Measurements from ENCODE around the gene DEF6.

The DEF6 gene, protein sequence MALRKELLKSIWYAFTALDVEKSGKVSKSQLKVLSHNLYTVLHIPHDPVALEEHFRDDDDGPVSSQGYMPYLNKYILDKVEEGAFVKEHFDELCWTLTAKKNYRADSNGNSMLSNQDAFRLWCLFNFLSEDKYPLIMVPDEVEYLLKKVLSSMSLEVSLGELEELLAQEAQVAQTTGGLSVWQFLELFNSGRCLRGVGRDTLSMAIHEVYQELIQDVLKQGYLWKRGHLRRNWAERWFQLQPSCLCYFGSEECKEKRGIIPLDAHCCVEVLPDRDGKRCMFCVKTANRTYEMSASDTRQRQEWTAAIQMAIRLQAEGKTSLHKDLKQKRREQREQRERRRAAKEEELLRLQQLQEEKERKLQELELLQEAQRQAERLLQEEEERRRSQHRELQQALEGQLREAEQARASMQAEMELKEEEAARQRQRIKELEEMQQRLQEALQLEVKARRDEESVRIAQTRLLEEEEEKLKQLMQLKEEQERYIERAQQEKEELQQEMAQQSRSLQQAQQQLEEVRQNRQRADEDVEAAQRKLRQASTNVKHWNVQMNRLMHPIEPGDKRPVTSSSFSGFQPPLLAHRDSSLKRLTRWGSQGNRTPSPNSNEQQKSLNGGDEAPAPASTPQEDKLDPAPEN

DNA sequence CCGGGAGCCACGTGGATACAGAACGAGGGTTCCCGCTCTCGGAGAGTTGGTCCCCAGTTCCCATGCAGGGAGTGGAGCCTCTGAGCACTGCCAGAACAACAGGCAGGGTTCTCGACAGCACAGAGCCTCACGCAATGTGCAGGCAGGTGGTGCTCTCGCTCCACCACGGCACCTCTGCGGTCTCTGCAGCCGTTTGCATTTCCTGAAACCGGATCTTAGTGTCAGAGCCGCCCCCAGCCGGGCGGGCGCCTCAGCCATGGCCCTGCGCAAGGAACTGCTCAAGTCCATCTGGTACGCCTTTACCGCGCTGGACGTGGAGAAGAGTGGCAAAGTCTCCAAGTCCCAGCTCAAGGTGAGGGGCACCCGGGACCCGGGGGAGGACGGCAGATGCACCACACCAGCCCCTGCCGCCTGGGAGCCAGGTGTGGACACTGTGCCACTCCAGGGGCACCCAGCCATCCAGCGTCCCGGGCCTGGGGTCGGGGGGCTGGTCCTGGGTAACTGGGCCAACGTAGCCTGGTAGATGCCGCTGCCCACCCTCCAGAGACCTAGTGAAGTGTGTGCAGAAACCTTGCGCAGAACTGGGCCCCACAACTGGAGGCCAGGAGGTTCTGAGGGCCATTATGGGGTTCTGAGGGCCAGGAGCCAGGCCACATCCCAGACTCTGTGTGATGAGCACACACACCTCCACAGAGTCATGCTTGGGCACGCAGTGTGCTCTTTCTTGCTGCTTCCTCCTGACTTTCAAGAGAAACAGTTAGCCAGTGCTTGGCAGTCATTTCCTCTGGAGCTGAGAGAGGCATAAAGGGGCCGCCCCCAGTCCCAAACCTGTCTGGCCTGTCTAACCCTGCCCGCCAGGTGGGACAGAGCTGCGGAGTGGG, at the start of gene DEF6:
TSS of gene DEF6 (plus strand) at position 218 of the 881 bp plus-strand sequence. CDS start at position 257, 39 bp downstream.
- in situ Hi-C loops (cut with MboI; ENCODE audit: low sequenced_read_pairs): loop anchor here (25.0 kb wide), 1 partner anchor 439 kb away; the partner anchor contains the start of gene ARMC12

DNA sequence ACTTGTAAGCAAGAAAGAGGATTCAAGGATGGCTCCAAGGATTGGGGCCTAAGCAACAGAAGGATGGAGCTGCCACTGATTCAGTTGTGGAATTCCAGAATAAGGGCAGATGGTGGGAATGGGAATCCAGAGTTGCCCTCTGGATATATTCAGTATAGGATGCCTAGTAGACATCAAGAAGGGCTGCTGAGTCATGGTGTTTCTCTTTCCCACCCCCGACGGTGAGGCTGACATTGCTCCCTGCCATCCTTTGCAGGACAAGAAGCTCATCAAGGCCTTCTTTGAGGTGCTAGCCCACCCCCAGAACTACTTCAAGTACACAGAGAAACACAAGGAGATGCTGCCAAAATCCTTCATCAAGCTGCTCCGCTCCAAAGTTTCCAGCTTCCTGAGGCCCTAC, 49.3 kb upstream of the DEF6 start:
- in situ Hi-C loops (cut with MboI; ENCODE audit: low sequenced_read_pairs): loop anchor here (25.0 kb wide), 1 partner anchor 261 kb away; no protein-coding TSS in a partner anchor

DNA sequence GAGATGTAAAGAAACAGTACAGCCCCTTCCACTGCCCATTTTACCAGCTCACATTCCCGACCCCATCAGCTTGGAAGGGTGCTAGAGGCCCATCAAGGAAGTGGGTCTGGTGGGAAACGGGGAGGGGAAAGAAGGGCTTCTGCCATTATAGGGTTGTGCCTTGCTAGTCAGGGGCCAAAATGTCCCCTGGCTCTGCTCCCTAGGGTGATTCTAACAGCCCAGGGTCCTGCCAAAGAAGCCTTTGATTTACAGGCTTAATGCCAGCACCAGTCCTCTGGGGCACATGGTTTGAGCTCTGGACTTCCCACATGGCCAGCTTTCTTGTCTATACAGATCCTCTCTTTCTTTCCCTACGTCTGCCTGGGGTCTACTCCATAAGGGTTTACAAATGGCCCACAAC, 48.7 kb upstream of the DEF6 start:
- in situ Hi-C loops (cut with MboI; ENCODE audit: low sequenced_read_pairs): loop anchor here (25.0 kb wide), 1 partner anchor 262 kb away; no protein-coding TSS in a partner anchor

DNA sequence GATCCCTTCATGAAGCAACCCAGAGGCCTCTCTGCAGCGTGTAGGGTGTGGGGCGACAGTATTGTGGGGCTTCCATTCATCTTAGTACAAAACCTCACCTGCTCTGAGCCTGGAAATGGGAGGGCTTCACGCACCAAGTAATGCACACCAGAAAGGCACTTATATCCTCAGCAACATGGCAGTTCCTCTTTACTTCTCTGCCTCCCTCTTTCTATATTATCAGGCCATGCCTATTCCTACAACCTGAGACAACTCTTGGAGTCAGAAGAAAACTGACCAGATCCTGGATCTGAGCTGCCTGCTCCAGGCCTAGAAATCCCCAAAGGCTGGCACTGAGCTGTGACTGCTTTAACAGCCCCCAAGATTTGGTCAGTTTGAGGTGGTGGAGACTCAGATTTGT, 45.7 kb upstream of the DEF6 start:
- in situ Hi-C loops (cut with MboI; ENCODE audit: low sequenced_read_pairs): no loop called here

DNA sequence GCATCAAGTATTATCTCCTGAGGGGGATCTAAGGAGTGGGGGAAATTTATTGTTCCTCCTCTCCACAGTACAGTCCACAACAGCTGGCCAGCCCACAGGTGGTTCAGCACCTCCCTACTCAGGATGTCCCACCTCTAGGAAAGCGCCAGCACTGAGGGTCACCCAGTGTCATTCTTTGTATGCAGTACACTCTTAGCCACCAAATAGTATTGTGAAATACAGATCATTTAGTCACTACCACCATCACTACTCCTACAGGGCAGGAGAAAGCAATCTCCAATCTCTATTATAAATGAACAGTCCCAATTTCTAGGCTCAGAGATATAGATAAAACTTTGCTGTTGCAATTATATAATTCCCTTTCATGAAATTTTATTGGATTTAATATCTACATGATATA, 44.4 kb upstream of the DEF6 start:
- in situ Hi-C loops (cut with MboI; ENCODE audit: low sequenced_read_pairs): no loop called here

DNA sequence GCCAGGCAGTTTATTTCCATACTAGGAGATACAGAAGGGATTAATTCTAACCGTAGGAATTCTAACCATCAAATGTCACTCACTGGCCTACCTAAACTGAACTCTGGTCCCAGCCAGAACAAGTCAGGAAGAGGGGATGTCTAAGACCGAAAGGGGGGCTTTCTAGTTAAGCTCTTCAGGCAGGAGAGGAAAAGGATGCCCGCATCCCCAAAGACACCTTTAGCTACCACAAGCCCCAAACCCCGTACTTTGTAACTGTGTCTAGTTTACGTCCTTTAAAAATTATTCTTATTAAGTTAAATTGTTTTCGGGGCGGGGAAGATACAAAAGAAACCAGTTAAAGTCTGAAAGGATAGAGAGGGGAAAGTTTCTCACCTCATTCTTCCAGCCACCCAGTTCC, 39.3 kb upstream of the DEF6 start:
- in situ Hi-C loops (cut with MboI; ENCODE audit: low sequenced_read_pairs): no loop called here

DNA sequence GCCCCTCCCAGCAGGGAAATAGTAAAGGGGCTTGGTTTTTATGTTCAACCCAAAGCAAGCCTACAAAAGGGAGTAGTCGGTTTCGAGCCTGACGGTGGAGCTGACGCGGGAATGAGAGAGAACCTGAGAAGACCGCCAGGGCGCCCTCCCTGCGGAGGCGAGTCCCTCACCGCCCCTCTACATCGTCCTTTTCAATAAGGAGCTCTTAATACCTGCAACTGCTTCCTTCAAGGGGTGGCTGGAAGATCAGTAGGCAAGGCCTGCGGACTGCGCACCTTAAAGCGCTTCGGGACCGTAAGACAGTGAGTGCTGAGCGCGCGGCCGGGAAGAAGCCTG, 38.8 kb upstream of the DEF6 start:
- in situ Hi-C loops (cut with MboI; ENCODE audit: low sequenced_read_pairs): no loop called here

DNA sequence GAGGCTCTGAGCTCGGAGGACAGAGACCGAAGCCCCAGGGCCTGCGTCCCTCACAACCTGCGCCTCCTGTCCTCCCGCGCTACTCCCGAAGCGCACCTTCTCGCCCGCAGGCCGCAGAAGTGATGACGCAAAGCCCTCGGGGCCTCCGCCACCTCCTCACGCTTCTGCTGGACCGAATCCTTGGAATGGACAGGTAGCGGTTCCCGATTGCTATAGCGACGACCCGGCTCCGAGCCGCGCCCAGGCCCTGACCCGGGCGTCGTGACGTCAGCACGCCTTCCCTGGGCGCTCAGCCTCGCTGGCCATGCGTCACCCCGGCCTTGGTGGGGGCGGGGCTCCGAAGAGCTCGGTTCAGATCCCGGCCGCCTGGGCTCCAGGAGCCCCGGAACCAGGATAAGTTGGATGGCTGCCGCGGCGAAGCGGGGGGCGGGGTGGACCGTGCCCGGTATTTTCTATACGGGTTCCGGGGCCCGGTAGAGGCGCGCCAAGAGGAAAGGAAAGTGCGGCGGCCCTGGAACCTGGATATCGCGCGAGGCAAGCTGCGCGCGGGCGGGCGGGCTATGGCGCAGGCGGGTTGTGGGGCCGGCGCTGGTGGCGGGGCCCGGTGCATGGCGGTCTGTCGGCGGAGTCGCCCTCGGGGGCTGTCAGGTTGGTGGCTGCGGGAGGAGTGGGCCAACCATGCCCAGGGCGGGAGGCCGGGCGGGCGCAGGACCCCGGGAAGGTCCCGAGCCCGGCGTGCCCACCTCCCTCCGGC, 38.2 kb upstream of the DEF6 start, which contains the start of gene ZNF76:
TSS of gene ZNF76 (plus strand) at position 542 of the 754 bp plus-strand sequence. CDS start 21,417 bp downstream, outside the sequence.
- in situ Hi-C loops (cut with MboI; ENCODE audit: low sequenced_read_pairs): no loop called here

DNA sequence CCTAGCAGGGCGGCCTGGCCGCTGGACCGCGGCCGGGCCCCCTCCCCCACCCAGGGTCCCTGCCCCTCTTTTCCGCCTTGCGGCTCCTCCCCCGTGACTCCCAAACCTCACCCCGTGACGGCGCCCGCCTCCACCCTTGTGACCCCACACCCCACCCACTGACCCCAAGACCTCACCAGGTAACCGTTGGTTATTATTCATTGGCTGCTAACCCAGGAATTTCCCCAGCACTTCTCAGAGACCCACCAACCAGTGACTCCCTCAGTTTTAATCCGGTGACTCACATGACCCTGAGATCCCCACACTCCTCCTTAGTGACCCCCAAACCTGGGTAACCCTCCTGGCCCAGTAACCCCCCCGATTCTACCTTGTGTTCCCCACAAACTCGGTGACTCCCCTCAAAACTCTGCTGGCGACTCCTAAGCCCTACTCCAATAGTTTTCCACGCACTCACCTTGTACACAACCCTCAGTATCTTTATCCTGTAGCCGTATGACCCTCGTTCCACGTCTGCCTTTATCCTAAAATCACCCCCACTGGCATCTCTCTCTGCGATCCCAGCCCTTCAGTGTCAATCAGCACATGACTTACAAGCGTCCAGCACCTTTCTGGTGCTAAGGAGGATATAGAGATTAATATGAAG, 37.5 kb upstream of the DEF6 start:
- in situ Hi-C loops (cut with MboI; ENCODE audit: low sequenced_read_pairs): no loop called here

DNA sequence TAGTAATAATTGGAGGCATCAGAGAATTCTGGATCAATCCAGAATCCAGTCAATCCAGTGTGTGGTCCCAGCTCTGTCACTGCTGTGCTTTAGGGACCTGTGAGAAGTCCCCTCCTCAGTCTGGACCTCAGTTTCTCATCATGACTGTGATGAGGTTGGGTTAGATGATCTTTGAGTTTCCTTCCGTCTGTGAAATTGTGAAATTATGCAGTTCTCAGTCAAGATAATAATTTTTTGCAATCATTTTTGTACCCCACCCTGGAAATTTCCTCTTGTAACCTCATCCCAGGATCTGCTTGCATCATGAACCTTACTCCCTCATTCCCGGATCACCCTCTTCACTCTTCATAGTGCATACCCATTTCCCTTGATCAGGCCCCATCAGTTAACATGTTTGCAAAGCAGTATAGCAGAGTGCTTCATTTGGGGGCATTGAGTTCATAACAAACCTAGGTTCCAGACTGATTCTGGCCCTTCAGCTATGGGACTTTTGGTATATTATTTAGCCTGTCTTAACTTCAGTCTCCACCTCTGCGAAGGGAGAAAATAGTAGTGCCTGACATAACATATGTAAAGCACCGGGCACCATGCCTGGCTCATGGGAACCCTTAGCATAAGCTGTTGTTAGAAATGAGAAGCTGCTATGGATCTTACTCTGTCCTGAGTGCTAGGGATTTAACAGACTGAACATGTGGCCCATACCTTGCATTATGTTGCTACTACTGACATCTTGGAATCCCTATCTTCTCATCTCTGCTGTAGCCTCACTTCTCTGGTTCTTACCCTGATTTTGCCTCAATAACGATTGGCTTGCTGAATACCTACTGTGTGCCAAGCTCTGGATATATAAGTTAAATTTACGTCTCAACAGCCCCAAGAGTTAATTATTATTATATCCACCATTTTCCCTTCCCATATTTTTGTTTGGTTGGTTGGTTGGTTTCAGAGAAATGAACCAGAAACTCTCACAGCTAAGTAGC, 36.7 kb upstream of the DEF6 start:
- in situ Hi-C loops (cut with MboI; ENCODE audit: low sequenced_read_pairs): no loop called here

DNA sequence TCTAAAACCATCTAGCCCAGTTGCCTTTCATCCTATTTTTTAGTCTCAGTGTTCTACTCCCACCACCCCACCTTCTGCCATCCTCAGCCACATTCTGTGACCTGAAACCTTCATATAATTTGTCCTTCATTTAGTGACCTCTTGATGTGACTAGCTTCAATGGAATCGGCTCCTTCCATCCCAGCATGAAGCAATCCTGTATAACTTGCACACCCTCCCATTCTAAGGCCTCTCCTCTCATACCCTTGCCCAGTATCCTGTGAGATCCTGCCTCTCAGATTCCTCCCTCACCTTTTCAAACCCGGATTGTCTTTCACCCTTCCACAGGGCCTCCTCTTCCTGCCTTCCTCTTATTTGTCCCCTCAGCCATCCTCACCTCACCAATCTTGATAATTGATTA, 35.0 kb upstream of the DEF6 start:
- in situ Hi-C loops (cut with MboI; ENCODE audit: low sequenced_read_pairs): no loop called here

DNA sequence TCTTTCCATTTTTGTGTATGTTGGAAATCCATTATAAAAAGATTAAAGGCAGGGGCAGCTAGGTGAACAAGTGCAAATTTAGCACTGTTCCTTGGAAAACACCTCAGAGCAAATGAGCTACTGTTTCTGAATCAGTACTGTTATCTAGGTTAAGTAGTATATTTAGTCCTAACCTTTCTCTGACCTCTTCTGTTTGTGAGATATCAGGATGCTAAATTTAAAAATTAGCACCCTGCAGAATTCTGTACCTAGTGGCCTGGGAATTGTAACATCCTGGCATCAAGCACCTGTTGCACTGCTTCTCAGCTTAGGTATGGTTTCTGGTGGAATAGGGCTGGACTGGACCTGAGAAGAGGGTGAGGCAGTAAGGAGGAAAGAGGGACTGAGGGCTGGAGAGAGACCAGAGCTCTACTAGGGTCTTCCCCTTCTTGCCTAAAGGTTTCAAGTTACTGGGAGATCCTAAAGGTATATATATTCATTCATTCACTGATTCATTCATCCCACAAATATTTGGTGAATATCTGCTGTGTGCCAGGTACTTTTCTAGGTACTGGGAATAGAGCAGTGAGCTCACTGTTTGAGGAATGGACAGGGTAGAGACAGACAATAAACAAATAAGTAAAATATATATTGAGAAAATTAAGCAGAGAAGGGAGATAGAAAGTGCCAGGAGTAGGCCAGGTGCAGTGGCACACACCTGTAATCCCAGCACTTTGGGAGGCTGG, 32.9 kb upstream of the DEF6 start:
- in situ Hi-C loops (cut with MboI; ENCODE audit: low sequenced_read_pairs): no loop called here

DNA sequence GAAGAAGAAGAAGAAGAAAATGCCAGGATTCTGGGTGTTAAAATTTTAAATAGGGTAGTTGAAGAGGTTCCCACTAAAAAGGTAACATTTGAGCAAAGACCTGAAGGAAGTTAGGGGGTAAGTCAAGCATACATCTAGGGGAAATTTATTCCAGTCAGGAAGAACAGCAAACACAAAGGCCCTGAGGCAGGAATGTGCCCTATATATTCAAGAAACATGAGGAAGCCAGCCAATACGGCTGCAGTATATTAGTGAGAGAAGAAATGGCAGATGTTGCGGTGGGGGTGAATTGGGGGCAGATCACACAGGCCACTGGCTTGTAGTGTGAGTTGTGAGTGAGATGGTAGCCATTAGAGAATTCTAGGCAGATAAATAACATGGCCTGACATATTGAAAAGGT, 32.1 kb upstream of the DEF6 start:
- in situ Hi-C loops (cut with MboI; ENCODE audit: low sequenced_read_pairs): no loop called here

DNA sequence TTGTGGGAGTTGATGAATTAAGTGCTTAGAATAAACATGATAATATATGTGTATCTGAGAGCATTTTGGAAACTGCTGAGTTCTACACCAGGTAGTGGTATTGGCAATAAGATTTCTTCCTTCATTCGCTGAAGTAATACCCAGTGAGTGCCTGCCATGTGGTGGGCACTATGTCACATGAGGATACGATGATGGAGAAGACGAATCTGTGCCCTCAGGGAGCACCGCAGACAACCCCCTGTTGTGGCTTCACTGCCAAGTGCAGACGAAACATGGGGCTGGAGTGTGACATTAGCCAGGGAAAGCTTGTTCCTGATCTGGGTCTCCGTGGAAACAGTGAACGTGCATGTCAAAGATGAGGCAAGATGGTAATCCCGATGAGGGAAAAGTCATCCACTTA, 30.2 kb upstream of the DEF6 start:
- in situ Hi-C loops (cut with MboI; ENCODE audit: low sequenced_read_pairs): no loop called here

DNA sequence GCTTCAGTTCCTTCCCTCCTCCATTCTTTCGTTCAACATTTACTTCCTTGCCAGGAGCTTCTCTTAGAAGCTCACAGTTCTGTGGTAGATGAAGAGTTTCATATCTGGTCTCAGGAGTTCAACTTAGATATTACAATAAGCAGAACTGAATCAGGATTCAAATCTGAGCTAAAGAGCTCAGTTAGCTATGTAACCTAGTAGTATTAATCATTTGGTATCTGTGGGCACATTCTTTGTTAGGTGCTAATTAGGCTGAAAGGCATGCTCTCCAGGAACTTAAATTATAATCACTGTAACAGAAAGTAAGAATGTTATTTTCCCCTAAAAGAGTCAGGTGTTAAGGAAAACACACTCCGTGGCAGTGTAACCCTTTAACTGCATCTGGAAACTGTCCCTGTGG, 29.7 kb upstream of the DEF6 start:
- in situ Hi-C loops (cut with MboI; ENCODE audit: low sequenced_read_pairs): no loop called here

DNA sequence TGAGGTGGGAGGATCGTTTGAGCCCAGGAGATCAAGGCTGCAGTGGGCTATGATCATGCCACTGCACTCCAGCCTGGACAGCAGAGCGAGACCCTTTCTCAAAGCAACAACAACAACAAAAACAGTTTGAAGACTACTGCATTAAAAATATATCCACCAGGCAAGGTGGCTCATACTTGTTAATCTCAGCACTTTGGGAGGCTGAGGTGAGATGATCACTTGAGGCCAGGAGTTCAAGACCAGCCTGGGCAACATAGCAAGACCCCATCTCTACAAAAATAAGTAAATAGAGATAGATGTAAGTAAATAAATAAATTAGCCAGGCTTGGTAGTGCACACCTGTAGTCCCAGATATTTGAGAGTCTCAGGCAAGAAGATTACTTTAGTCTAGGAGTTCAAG, 25.6 kb upstream of the DEF6 start:
- in situ Hi-C loops (cut with MboI; ENCODE audit: low sequenced_read_pairs): no loop called here

DNA sequence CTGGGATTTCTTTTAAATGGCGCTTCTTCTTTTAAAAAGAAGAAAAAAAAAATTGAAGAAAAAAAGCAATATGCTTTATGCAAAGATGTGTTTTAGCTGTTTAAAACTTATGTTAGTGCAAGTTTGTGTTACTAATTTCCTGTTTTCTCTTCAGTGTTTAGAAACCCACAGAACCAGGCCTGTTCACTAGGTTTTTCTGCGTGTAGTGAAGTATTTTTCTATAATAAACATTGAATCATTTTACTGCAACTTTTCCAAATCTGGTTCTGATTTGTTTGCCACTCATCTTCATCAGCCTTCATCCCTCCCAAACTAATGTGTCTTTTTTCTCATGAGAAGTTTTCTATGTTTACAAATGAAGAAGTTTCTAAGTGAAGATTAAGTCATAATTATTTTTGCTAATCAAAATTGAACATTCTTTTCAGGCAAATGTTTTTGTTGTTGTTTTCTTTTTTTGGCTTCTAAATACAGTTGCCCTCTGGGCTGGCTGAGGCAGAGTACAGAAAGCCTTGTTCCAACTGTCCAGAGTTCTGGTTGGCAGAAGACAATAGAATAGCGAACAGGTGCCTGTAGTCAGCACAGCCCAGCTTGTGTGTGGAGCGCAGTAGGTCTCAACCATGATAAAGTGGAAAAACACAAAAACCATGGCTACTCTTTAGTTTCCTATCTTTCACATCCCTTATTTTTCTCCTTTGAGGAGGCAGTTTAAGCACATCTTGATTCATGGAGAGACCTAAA, 23.6 kb upstream of the DEF6 start:
- in situ Hi-C loops (cut with MboI; ENCODE audit: low sequenced_read_pairs): no loop called here
